HK-2 (cell line): ENCODE results near the gene SMYD2.

Experiments
- DNase-seq: peaks from one replicate; pipeline ENCODE4 v3.0.0-alpha.2; 2018; ENCODE audit not compliant: unreplicated experiment

Gene SMYD2, protein sequence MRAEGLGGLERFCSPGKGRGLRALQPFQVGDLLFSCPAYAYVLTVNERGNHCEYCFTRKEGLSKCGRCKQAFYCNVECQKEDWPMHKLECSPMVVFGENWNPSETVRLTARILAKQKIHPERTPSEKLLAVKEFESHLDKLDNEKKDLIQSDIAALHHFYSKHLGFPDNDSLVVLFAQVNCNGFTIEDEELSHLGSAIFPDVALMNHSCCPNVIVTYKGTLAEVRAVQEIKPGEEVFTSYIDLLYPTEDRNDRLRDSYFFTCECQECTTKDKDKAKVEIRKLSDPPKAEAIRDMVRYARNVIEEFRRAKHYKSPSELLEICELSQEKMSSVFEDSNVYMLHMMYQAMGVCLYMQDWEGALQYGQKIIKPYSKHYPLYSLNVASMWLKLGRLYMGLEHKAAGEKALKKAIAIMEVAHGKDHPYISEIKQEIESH

DNA sequence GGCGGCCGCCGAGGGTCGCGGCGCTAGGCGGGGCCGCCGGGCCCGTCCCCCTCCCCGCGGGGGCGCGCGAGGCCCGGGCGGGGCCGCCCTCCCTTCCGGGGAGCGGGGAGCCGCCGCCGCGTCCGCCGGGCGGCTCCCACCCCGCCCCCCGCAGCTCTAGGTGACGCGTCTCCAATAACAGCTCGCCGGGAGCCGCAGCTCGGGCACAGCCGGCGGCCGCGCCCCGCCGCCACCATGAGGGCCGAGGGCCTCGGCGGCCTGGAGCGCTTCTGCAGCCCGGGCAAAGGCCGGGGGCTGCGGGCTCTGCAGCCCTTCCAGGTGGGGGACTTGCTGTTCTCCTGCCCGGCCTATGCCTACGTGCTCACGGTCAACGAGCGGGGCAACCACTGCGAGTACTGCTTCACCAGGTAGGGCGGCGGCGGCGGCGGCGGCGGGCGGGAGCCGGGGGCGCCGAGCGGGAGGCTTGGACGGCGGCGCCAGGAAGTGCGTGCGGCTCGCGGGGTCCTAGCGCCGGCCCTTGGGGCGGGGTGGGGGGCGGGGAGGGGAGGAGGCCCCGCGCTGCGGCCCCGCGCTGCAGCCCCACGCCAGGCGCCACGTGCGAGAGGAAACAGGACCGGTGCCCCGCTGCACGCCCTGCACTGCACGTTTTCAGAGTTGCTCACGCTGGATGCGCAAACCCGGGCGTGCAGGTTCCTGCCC is at the start of gene SMYD2:
Gene SMYD2 (plus strand): TSS at position 139 of the 699 bp plus-strand sequence. CDS start 96 bp downstream, at position 235.
- DNase-seq: peak; percentile 83

DNA sequence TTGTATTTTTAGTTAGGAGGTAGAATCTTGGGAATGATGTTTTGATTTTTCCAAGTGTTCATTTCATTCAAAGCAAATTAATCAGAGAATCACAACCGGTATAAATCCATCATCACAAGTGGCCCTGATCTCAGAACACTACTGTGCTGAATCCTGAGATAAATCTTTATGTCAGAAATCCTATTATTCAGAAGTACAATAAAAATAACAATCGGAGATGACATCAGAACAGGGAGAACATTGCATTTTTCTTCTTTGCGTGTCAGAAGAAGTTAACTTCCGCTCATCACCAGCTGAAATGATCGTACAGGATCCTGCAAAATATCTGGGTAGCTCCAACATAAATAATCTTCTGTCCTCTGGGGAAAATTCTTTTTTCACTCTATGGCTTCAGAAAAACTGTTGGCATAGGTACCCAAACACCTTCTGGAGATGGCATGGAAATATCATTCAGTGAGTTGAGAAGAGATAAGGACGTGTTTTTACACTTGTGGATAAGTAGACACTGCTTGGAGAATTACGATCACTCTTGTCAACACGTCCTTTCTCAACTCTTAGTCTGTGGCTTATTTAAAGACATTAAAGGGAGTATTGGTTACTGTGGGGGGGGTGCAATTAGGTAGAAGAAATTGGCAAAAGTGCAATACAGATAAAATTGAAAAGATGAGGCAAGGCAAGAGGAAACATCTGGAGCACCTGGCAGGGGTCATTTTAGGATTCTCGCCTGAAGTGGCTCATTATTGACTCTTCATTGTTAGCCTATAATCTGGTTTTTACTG is 46.9 kb upstream of the SMYD2 start:
- DNase-seq: no peak

DNA sequence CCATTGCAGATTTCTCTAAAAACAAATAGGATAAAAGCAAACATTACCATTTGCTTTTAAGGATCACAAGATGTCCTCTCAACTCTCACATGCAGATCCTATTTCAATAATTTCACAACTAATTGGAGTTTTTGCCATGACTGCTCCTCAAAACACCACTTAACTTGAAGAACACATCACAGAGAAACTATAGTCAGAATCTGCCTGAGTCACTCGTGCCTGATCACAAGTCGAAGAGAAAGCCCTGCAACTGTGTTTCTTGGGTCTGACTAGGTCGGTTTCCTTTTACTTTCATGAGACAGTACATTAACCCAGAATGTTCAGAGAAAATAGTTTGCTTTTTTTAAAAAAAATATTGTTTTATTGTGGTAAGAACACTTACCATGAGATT is 46.3 kb upstream of the SMYD2 start:
- no peak for DNase-seq

DNA sequence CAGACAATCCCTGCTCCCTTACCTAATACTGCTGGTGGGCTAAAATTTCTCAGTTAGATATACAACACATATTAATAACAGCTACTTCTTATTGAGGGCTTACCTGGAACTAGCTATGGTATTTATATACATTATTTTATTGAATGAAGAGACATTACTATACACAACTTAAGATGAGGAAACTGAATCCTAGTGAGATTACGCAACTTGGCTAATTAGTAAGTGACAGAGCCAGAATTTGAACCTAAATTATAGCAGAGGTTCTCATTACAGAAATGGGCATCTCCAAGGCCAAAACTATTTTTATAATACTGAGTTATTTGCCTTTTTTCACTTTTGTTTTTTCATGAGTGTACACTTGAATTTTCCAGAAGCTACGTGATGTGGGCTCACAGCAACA is 44.5 kb upstream of the SMYD2 start:
- no peak for DNase-seq

DNA sequence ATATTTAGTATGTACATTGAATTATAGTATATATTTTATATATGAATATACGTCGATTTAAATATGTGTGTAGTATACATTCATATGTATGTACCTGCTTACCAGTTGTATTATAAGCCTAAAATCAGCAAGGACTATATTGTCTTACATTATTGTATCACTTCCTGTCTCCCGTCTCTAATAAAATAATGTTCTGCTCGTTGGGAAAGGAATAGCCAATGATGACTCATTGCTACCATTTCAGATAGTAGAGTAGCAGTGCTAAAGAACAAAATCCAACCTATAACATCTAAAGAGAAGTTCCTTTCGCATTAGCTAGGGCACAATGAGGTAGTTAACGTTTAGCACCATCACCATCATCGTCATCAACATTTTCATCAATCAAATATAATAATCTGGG is 39.9 kb upstream of the SMYD2 start:
- DNase-seq: no peak

DNA sequence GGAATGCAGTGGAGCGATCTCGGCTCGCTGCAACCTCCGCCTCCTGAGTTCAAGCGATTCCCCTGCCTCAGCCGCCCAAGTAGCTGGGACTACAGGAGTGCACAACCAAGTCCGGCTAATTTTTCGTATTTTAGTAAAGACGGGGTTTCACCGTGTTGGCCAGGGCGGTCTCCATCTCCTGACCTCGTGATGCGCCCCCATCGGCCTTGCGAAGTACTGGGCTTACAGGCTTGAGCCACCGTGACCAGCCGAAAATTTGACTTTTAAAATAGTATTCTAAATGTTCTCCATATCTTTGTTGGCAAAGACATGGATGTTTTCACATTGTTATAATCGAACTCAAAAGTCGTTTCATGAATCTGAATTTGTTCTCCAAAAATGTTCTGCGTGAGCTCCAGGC is 36.7 kb upstream of the SMYD2 start:
- DNase-seq: no peak

DNA sequence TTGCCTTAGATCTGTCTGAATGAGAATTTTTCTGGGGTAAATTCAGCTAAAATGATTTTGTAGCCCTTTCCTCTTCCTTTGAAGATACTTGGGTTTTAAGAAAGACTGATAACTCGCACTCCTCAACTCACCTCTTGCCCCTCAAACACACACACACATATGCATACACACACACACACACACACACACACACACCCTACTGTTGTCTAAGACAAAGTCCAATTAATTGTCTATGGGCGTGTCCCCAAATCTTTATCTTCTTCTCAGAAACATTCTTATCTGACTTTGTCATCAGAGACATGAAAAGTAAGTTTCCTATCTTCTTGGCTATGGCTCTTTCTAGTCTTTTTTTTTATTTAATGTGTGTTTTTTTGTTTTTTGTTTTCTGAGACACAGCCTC is 36.1 kb upstream of the SMYD2 start:
- no peak for DNase-seq

DNA sequence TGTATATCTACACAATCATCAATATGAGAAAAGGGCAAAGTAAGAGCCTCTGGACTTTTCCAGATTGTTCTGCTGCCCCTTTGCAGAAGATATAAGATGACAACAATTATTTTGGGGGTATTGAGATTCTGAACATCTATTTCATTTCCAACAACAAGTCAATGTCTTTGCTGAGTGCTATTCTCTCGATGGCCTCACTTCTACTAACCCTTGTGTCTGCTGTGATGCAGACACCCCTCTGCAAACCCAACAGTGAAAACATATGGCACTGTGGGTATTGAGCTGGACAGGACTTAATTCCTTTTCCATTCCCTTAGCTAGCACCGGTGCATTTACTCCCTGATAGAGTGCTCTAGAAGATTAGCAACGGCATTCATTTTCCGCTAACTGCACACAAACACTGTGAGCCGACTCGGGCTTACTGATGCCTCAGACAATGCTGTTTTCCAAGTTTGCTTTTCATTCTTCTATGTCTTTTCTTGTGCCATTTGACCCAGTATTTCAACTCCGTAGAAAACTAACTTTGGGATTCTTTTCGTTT is 33.4 kb upstream of the SMYD2 start:
- DNase-seq: no peak

DNA sequence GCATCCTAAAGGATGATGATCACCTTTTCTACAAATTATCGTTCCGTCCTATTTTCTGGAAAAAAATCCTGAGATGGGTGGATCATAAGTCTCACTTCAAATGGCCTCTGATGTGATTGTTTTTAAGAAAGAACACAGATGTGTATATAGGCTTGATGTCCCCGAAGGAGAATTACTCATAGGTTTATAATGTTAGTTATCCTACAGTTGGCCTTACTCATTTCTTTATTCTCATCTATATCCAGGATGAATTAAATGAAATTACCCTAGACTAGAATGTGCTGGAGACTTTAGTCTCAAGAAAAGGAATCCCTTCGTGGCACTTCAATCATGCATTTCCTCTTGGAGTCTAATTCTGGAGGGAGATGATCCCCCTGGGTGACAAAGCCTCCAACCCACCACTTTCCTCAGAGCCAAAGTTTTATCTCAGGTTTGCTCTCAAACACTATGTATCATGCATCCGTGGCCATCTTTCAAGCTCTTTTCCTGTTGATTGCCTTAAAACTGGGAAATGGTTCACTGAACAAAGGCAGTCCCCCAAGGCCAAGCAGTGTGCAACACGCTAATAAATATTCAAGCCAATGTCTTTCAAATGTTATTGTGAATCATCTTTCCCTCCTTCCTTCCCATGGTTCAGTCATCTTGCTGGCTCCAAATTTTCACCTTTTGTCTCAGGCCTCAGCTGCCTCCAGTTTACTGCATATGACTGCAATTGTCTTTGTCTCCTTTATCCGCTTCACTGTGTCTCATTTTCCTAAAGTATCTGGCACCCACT is 32.5 kb upstream of the SMYD2 start:
- no peak for DNase-seq

DNA sequence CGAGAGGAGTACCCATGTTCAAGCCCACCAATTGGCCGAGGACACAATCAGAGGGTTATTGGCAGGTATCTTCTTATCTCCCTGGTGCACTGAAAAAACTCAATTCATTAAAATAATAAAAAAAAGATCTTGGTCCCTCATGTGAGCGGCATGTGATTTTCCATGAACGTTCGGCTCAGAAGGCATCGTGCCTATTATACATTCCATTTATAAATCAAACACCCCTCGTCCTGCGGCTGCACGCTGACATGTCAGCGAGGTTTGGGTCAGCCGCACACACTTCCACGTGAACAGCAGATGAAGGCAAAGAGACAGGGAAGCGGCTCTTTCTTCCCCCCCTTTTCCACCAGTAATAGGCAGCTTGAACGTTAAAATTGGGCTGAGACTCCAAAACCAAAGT is 31.3 kb upstream of the SMYD2 start:
- DNase-seq: no peak

DNA sequence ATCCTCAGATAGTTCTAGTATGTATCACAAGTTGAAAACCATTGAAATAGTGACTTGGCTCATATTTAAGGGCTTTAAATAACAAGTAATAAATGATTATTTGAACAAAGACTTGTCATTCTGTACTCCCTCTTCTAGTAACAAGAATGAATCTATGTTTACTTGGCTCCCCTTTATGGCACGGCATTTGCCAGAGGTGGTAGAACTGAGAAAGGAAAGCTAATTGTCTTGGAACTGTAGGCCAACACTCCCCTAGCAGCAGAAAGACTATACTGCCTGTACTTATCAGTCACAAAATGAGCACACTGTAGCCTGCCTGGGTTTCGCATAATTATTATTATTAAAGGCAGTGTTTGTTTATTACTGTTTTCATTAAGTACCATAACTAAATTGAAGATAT is 29.6 kb upstream of the SMYD2 start:
- no peak for DNase-seq

DNA sequence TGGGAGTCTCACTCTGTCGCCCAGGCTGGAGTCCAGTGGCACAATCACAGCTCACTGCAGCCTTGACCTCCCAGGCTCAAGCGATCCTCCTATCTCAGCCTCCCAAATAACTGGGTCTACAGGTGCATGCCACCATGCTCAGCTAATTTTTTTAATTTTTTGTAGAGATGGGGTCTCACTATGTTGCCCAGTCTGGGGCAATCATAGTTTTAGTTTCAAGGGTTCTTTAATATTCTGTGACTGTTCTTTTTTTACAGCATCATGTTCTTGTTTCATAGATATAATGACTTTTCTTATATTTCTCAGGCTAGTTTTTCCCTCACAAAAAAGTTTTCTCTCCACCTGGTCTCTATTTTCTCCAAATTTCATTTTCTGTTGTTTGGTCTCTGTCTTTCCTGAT is 25.4 kb upstream of the SMYD2 start:
- no peak for DNase-seq

DNA sequence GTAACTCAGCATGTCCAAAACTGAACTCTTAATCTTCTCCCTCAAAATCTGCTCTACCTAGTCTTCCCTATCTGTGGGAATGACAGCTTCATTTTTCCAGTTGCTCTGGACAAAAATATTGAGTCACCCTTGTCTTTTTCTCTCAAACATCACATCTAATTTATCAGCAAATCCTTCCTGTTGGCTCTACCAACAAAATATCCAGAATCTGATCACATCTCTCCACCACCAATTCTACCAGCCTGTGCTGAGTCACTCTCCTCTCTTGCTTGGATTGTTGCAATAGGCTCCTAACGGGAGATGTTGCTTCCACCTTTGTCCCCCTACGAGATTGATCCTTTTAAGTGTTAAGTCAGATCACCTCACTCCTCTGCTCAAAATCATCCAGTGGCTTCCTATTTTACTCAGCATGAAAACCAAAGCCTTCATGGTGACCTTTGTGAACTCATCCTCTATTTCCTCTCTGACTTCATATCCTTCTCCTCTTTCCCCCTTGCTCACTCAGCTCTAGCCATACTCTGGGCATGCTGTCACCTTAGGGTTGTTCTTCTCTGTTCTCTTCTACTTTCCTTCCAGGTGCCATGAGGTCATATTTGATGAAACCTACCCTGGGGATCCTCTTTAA is 21.5 kb upstream of the SMYD2 start:
- DNase-seq: no peak

DNA sequence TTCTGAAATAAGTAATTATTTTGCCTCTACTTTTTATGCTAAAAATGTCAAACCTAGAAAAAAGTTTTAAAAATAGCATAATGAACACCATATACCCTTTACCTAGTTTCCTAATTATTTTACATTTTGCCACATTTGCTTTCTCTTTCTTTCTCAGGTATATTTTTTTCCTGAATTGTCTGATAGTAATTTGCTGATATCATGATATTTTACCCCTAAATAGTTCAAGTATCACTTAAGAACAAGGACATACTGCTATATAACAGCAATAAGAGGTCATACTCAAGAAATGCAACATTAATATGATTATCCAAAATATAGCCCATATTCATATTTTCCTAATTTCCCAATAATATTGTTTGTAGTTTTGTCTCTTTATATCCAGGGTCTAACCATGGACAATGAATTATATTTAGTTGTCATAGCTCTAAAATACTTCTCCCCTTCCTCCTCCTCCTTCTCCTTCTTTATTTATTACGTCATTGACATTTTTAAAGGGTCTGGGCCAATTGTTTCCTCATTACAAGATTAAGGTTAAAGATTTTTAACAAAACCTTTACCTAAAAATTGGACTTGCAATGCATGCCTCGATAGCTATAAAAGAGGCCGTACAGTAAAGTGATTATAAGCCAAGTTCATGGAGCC is 20.3 kb upstream of the SMYD2 start:
- DNase-seq: no peak

DNA sequence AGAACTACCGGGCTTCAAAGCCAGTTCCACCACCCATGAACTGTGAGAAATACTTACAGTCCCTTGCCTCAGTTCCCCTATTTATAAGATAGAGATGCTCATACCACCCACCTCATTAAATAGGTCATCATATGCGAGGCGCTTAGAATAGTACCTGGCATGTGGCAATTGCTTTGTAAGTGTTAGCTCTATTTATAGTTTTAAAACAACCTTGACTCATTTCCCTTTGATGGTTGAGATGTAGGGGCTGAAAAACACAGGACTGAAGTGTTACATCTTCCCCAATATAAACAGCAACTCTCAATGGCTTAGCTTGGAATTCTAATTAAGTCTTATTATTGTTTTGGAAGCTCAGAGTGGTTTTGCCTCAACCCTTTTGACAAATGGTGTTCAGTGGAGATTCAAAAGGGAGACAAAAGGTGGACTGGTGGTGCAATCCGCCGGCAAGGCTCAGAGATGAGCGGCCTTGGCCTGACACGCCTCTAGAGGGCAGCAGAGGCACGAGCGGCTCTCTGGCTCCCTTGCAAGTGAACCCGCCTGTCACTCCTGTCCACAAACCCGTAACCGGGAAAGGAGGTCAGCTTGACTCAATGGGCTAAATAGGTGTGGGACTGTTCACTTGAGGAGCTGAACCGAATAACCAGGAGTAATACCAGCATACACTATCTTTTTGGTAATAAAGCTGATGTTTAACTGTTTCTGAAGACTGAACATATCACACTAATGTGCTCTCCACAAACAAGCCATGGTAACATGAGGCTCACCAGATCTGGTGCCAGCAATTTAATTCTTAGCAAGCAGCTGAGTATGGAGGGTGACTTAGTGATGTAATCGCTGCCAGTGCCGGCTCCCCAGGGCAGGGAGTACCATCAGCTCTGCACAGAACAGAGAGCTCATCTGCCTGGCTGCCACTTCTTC is 19.5 kb upstream of the SMYD2 start:
- DNase-seq: peak; percentile 88

DNA sequence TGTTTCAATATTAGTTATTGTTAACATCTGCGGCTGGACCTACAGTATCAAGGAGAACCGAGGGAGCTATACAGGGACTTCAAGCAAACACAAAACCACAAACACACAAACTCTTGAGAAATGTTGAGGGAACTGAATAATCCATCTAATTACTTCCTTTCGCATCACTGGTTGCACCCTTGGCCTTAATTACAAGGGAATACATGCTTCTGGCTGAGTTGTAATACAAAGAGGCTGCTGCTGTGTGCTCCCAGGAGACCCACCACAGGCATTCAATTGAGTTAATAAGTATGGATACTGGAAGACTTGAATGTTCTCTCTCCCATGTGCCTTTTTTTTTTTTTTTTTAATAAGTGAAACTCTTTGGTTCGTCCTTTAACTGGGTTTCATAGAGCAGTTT is 16.8 kb upstream of the SMYD2 start:
- DNase-seq: no peak

DNA sequence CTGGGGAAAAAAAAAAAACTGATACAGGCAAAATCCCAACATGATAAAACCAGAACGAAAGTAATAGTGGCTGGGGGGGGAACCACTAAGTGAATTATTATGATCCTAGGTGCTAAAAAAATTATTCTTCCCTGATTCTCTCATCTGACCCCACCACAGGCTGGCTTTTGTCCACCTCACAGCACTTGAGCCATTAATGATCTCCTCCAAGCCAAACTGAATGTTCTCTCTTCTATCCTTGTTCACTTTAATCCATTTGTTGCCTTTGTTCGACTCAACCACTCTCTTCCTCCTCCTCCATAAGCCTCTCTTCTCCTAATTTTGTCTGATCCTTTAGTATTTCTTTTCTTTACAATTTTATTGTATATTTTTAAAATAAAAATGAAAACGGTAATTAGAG is 16.0 kb upstream of the SMYD2 start:
- no peak for DNase-seq

DNA sequence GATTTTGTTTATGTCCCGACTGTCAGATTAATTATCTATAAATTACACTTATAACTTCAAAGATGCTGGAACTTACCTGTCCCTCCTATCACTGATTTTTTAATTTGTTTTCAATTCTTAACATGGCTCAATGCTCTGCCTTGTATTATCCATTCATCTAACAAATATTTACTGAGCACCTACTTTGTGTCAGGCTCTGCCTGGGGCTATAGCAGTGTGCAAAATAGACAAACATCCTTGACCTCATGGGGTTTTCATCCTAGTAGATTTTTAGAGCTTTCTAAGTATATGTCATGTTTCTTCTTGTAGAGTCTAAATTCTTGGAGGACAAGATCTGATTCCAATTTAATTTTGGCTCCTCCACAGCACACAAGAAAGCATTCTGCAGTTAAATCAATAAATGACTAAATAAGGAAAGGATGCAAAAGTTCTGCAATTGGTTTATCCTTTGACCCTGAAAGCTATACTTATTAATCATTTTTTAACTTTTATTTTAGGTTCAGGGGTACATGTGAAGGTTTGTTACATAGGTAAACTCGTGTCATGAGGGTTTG is 10.8 kb upstream of the SMYD2 start:
- DNase-seq: no peak

DNA sequence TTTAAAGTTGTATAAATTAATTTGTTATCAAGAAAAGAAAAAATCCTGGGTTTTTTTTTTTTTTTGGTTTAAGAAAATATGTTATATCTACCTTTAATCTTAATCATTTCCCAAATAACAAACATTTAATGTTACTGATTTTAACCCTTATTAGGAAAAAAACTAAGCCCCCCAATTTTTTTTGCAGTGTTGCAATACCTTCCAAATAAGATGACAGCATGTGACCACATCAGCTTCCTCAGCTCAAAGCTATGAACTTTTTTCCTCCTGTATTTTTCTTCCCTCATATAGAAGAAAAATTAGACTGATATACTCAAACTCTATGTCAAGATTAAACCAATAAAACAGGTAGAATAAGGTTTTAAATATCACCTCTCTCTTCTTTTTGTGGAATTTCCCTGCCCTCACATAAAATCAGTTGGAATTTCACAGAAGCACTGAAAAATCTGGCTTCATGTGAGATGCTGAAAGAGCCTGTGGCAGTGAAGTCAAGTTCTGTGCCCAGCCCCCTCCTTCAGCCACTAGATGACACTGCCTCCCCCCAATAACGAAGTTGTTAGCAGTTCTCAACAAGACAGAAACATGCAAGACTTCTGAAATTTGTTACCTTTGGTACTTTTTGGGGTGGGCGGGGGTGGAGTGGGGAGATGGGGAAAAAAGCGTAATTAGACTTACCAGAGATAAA is 9.6 kb upstream of the SMYD2 start:
- DNase-seq: no peak
